Medulla oblongata (tissue), 1 donor: Measurements from ENCODE around the gene PTPRG.
A peak's percentile ranks its signal among the peaks of the same experiment; 100 is the strongest.

Experiments used
- DNase-seq: peaks from one replicate; pipeline ENCODE4 v3.0.0-alpha.2; 2015; ENCODE audit errors: extremely low spot score

The PTPRG gene

GRCh38 chr3:62332017-62332416 is 770.6 kb downstream of the PTPRG start:
- no peak for DNase-seq

- peak; percentile 44 for DNase-seq
Observed at GRCh38 chr3:62332835-62333244, 771.5 kb downstream of the PTPRG start.

- DNase-seq = no peak
Observed at GRCh38 chr3:62335196-62335595, 773.8 kb downstream of the PTPRG start.

- no peak for DNase-seq
Observed at GRCh38 chr3:62343755-62344154, 782.4 kb downstream of the PTPRG start.
